CD4-positive, alpha-beta T cell (primary cell): ENCODE data around the gene FBXL20. TPM values are rescaled to one million over a fixed set of nuclear protein-coding genes. Genes with fewer than 3 reads are reported as not detected.

Source experiments
- ATAC-seq: fragments of 200-7000 bp; cut with Tn5 transposase; one replicate; pipeline ENCODE4 v1.10.0; 2022; ENCODE audit warnings: mild to moderate bottlenecking; ENCODE audit not compliant: poor library complexity
- CTCF ChIA-PET: fragments of 350-600 bp; sonication (Branson Sonifier 250); formaldehyde crosslinking; loops from one replicate; lab custom pipeline; 2021; ENCODE audit warnings: antibody characterized with exemption, inconsistent platforms; lab: Charles Lee
- POLR2A ChIA-PET: fragments of 350-600 bp; sonication (Branson Sonifier 250); formaldehyde crosslinking; loops from one replicate; lab custom pipeline; 2021; ENCODE audit warnings: antibody characterized with exemption, inconsistent platforms; lab: Charles Lee
- DNase-seq, 14 experiments: peaks; one replicate each; pipeline ENCODE4 v3.0.0-alpha.2; 2013 to 2020; ENCODE audit warnings: mixed read lengths in 2 of 14
- H3K27ac ChIP-seq, 2 donors: one replicate each; pipeline versions ENCODE4 v1.5.1 to v1.7.0; 2013; ENCODE audit warnings: low read length in 2 of 2, low read depth in 1 of 2, mild to moderate bottlenecking in 1 of 2
- H3K27me3 ChIP-seq, 2 experiments: 1 replicate in 1 of 2; 2 replicates in 1 of 2; pipeline versions ENCODE4 v1.6.1 to v1.7.0; 2013; ENCODE audit warnings: low read length in 2 of 2, control low read depth in 1 of 2, mild to moderate bottlenecking in 1 of 2, moderate library complexity in 1 of 2; ENCODE audit not compliant: insufficient read depth in 2 of 2, control insufficient read depth in 1 of 2
- H3K36me3 ChIP-seq: one replicate; pipeline ENCODE4 v1.6.1; 2013; ENCODE audit warnings: low read length, control low read depth; ENCODE audit not compliant: insufficient read depth
- H3K4me1 ChIP-seq: one replicate; pipeline ENCODE4 v1.6.1; 2013; ENCODE audit warnings: low read length, control low read depth; ENCODE audit not compliant: insufficient read depth
- H3K4me3 ChIP-seq: one replicate; pipeline ENCODE4 v1.5.1; 2013; ENCODE audit warnings: mild to moderate bottlenecking, low read length, moderate library complexity
- H3K9me3 ChIP-seq, 2 experiments: 1 replicate in 1 of 2; 2 replicates in 1 of 2; pipeline versions ENCODE4 v1.6.1 to v1.7.0; 2013; ENCODE audit warnings: low read length in 2 of 2, mild to moderate bottlenecking in 2 of 2, control low read depth in 1 of 2, moderate library complexity in 1 of 2; ENCODE audit not compliant: control insufficient read depth in 1 of 2, insufficient read depth in 1 of 2
- H3K27ac Mint-ChIP-seq: one replicate; pipeline ENCODE4 v1.8.0; 2020; ENCODE audit warnings: mixed read lengths
- H3K27me3 Mint-ChIP-seq: one replicate; pipeline ENCODE4 v1.8.0; 2021; ENCODE audit warnings: mixed read lengths
- H3K36me3 Mint-ChIP-seq: one replicate; pipeline ENCODE4 v1.8.0; 2021; ENCODE audit warnings: low read depth, mixed read lengths
- H3K4me1 Mint-ChIP-seq: one replicate; pipeline ENCODE4 v1.8.0; 2021; ENCODE audit warnings: low read depth, mixed read lengths
- H3K4me3 Mint-ChIP-seq: one replicate; pipeline ENCODE4 v1.8.0; 2020; ENCODE audit warnings: mild to moderate bottlenecking, mixed read lengths
- H3K9me3 Mint-ChIP-seq: one replicate; pipeline ENCODE4 v1.8.0; 2020; ENCODE audit warnings: mixed read lengths
- CTCF ChIP-seq: fragments of 200-600 bp; IDR thresholded peaks from one replicate; pipeline ENCODE4 v1.8.0; 2022; ENCODE audit warnings: antibody characterized with exemption, mild to moderate bottlenecking
- intact Hi-C, 2 experiments: fragments of 100-400 bp; cut with DNase I in 1 of 2; cut with micrococcal nuclease in 1 of 2; formaldehyde crosslinking; loops; one replicate each; pipeline versions ENCODE4 v1.15.1 to v1.9.0; 2023 to 2025; cut with DNase I, micrococcal nuclease
- total RNA-seq, 174 experiments: library from RNA in 2 of 174; stranded (reverse) in 2 of 174; gene quantifications; one replicate each; pipeline ENCODE4 v1.2.3 and lab custom pipeline; 2021 to 2026

The FBXL20 gene
- total RNA-seq, 2 experiments from 2014 or later, result 16.7 to 17.1 TPM

DNA sequence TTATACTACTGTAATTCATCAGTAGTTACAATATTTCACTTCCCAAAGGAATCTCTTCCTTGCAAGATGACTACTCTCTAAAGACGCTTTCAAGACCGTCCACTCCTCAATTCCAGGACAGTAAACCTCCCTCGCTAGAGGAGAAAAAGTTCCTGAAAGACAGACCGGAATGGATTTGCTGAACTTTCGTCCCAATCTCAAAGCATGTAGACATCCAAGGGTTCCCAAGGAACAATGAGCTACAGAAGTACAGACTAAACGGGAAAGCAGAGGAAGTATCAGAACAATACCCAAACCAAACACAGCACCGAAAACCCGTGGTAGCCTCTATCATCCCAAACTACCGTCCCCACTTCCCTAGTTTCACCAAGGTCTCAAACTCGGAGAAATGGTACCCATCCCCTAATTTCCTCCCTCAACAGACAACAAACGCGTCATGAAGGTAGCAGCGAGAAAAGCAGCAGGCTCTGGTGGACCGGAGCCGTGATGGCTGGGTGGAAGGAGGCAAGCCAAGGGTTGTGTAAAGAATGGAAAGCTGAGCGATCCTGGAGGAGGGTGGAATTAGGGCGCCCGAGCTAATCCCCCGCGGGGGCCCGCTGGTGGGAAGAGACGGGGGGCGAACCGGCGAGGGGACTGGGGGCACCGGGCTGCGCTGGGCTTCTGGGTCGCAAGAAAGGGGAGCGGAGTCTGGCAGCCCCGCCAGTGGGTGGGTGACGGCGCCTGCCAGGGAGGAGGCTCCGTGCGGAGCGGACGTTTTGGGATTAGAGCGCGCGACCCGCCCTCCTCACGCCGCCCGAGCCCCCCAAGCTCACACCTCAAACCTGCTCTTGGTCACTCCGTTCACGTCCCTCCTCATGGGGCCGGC, 647 bp downstream of the FBXL20 start:
- Histone ChIP-seq H3K9me3 (no peaks in the 10 kb centered on the region), H3K27me3 (no peaks in the 10 kb centered on the region), H3K4me3 (peak overlapping the region; percentile 97), H3K36me3 (no peaks in the 10 kb centered on the region), H3K4me1 (peaks cover 13% of the 10 kb centered on the region), H3K27ac (peak overlapping the region; percentile 13 to 64)
- peak in 5 of 14 experiments; percentile 3 to 27 (median 14) for DNase-seq
- ChIA-PET POLR2A (interaction anchor here (1.0 to 3.3 kb wide), 5 partner anchors 51 to 355 kb away, joined by 3 to 32 read pairs (median 4); partner anchors contain the start of genes CDK12, MED1 and RPL19), CTCF (no interaction called here)
- no peaks in the 10 kb centered on the region for H3K9me3 Mint-ChIP-seq
- TF ChIP-seq CTCF, result no peak
- peaks cover 41% of the 10 kb centered on the region for H3K4me1 Mint-ChIP-seq
- H3K27me3 Mint-ChIP-seq, result no peaks in the 10 kb centered on the region
- H3K27ac Mint-ChIP-seq, result peak overlapping the region; percentile 98
- ATAC-seq, result peak; percentile 15
- peaks cover 18% of the 10 kb centered on the region for H3K36me3 Mint-ChIP-seq
- H3K4me3 Mint-ChIP-seq, result peak overlapping the region; percentile 100
- intact Hi-C loops, result loop anchor here (2.0 to 10.0 kb wide), 3 partner anchors 50 to 596 kb away; partner anchors contain the start of gene MED1 (in 1 of the 2)

- TF ChIP-seq CTCF, result no peak
- POLR2A ChIA-PET, result interaction anchor here (1.4 kb wide), 1 partner anchor 62 kb away, joined by 5 read pairs; no protein-coding TSS in a partner anchor
- Histone ChIP-seq H3K36me3 (no peaks in the 10 kb centered on the region), H3K4me1 (peaks cover 13% of the 10 kb centered on the region), H3K27ac (no peak overlapping the region), H3K9me3 (no peaks in the 10 kb centered on the region), H3K4me3 (no peak overlapping the region), H3K27me3 (no peaks in the 10 kb centered on the region)
- Mint-ChIP-seq H3K27me3 (no peaks in the 10 kb centered on the region), H3K36me3 (peaks cover 21% of the 10 kb centered on the region), H3K27ac (peak overlapping the region; percentile 98), H3K4me3 (peak overlapping the region; percentile 100), H3K4me1 (peaks cover 40% of the 10 kb centered on the region), H3K9me3 (no peaks in the 10 kb centered on the region)
- CTCF ChIA-PET, result interaction anchor here (1.6 kb wide), 1 partner anchor 11 kb away, joined by 3 read pairs; no protein-coding TSS in a partner anchor
- DNase-seq, result no peak
- no peak for ATAC-seq
- intact Hi-C loops, result loop anchor here (2.0 to 10.0 kb wide), 3 partner anchors 51 to 595 kb away; partner anchors contain the start of gene MED1 (in 1 of the 2)
These were observed 1.6 kb downstream of the FBXL20 start for GRCh38 chr17:39399791-39400190.

DNA sequence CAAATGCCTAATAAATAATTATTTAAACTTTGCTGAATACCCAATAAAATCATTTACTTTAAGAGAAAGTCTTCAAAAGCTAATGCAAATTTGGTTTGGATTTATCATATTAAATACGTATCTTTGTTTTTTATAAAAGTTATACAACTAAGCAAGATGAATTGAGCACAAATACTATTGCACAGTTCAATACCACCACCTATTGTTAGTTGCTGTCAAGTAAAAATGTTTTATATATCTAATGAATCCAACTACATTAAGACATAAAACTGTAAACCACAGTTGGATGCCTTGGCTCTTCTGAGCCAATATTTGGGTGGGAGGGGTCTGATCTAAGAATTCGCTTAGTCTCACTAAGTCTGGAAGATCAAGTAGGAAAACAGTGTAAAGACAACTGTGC, 7.7 kb downstream of the FBXL20 start:
- H3K9me3 Mint-ChIP-seq, result no peaks in the 10 kb centered on the region
- no peaks in the 10 kb centered on the region for H3K9me3 ChIP-seq

More for the DNA sequence above, 7.7 kb downstream of the FBXL20 start:
- Histone ChIP-seq H3K4me3 (no peak overlapping the region), H3K4me1 (peaks cover 2% of the 10 kb centered on the region), H3K36me3 (no peaks in the 10 kb centered on the region), H3K27ac (no peak overlapping the region), H3K27me3 (no peaks in the 10 kb centered on the region)
- CTCF ChIA-PET, result no interaction called here
- ATAC-seq (no peak), DNase-seq (no peak)
- no peaks in the 10 kb centered on the region for H3K27me3 Mint-ChIP-seq
- no peak for TF ChIP-seq CTCF
- POLR2A ChIA-PET, result no interaction called here
- H3K36me3 Mint-ChIP-seq, result peaks cover 9% of the 10 kb centered on the region
- H3K4me1 Mint-ChIP-seq, result peaks cover 21% of the 10 kb centered on the region
- no peak overlapping the region for H3K27ac Mint-ChIP-seq
- no peak overlapping the region for H3K4me3 Mint-ChIP-seq
- intact Hi-C loops, result no loop called here
